Colonic mucosa (tissue), 4 donors: ENCODE results near the gene MSRB1. TPM values are rescaled to one million over a fixed set of nuclear protein-coding genes. Genes with fewer than 3 reads are reported as not detected.

Source experiments
- DNase-seq: peaks from one replicate; pipeline ENCODE4 v3.0.0-alpha.2; 2020
- H3K27ac ChIP-seq: fragments of 200-600 bp; one replicate; pipeline ENCODE4 v1.8.0; 2021
- H3K27me3 ChIP-seq: fragments of 200-600 bp; one replicate; pipeline ENCODE4 v1.8.0; 2021
- H3K36me3 ChIP-seq: fragments of 200-600 bp; one replicate; pipeline ENCODE4 v1.8.0; 2021
- H3K4me1 ChIP-seq: fragments of 200-600 bp; one replicate; pipeline ENCODE4 v1.8.0; 2021; ENCODE audit warnings: mild to moderate bottlenecking
- H3K4me3 ChIP-seq: fragments of 200-600 bp; one replicate; pipeline ENCODE4 v1.8.0; 2021
- H3K9ac ChIP-seq, 2 donors: one replicate each; pipeline ENCODE4 v1.7.0; 2013; ENCODE audit warnings: control low read depth in 2 of 2, low read depth in 2 of 2, low read length in 2 of 2
- H3K9me3 ChIP-seq: fragments of 200-600 bp; one replicate; pipeline ENCODE4 v1.8.0; 2021
- intact Hi-C: fragments of 100-400 bp; cut with DNase I; formaldehyde crosslinking; loops from one replicate; pipeline ENCODE4 v1.14.1; 2022
- total RNA-seq, 2 donors: library from RNA; stranded (reverse); fragmentation: NEBNext Ultra II Directional in 1 of 2; extraction: Animal tissue kit (Norgen Biotek cat#: 25700) in 1 of 2; gene quantifications; one replicate each; pipeline ENCODE4 v1.2.1, GENCODE V29; 2021
- TF ChIP-seq, protein P1 (sequence below): fragments of 200-600 bp; IDR thresholded peaks from one replicate; pipeline ENCODE4 v1.8.0; 2022; ENCODE audit warnings: antibody characterized with exemption, mild to moderate bottlenecking
- donor health status: healthy.
- donor health status: DM: no; HTN: no; CAD: no.
- donor health status: DM: no; HTN: no; CAD: no.

MSRB1 gene
- total RNA-seq, 2 donors from 2014 or later, result 33.0 to 61.2 TPM

DNA sequence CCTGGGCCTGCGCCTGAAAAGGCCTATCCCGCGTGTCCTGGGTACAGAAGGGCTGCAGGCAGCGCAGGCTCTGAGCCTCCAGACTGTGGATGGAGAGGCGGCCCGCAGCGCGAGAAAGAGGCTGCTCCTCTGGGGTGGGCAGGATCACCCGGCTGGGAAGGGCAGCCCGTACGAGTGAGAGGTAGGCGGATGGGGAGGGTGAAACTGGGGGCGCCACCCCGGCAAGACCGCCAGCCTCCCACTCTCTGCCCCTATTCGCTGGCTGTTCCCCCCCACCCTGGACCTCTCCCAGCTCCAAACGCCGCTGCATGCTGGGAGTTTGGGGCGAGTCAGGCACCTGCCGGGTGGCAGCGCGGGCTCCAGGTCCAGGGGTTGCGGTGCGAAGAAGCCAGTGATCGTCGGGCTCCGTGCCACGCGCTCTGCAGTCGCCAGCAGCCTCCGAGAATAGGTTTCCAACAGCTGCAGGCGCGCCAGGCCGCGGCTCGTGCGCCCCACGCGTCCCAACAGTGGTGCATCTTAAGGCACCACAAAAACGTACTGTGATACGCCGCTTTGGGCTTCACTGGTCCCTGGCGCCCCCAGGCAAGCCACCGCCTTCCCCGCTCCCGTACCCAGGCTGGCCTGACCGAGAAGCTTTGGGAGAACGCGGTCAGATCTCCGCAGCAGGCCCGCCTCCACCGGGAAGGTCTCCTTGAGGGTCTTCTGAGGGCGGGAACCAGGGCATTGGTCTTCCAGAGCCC lies 37.2 kb upstream of the MSRB1 start:
- Histone ChIP-seq H3K9me3 (no peaks in the 10 kb centered on the region), H3K9ac (peak overlapping the region; percentile 71 to 81), H3K36me3 (peaks cover 11% of the 10 kb centered on the region), H3K4me1 (peaks cover 17% of the 10 kb centered on the region), H3K4me3 (peak overlapping the region; percentile 39), H3K27ac (peak overlapping the region; percentile 93), H3K27me3 (peaks cover 8% of the 10 kb centered on the region)
- TF ChIP-seq, protein P1, sequence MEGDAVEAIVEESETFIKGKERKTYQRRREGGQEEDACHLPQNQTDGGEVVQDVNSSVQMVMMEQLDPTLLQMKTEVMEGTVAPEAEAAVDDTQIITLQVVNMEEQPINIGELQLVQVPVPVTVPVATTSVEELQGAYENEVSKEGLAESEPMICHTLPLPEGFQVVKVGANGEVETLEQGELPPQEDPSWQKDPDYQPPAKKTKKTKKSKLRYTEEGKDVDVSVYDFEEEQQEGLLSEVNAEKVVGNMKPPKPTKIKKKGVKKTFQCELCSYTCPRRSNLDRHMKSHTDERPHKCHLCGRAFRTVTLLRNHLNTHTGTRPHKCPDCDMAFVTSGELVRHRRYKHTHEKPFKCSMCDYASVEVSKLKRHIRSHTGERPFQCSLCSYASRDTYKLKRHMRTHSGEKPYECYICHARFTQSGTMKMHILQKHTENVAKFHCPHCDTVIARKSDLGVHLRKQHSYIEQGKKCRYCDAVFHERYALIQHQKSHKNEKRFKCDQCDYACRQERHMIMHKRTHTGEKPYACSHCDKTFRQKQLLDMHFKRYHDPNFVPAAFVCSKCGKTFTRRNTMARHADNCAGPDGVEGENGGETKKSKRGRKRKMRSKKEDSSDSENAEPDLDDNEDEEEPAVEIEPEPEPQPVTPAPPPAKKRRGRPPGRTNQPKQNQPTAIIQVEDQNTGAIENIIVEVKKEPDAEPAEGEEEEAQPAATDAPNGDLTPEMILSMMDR, result no peak
- DNase-seq, result peak; percentile 60
- intact Hi-C loops, result no loop called here

DNA sequence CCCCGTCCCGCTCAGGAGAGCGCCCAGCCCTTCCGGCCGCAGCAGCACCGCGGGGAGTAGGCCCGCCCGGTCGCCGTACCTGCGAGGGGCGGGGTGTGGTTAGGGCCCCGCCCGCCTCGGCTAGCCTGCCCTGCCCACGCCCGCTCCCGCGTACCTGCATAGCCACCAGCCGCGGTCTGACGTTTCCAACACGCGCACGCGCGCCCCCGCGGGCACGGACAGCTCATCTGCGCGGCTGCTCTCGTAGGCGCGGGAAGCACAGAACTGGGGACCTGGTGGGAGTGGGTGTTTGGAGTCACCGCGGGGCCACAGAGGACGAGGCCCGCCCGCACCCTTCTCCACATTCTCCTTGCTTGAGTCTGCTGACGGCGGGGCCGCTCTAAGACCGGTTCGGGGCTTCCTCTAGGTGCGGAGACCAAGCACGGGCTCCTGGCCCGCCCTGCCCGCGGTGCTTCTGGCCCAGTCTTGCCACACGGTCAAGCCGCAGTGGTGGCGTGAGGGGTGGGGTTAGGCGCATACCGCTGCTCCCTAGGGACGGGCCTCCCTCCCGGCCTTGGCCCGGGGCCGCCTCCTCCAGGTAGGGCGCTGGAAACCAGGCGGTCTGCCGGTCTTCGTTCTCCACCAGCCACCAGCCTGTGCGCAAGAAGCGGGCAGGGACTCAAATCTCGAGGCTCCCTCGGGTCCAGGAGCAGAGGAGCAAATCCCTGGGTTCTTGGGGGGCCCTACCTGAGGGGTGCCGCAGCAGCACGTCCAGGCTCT lies 36.5 kb upstream of the MSRB1 start:
- Histone ChIP-seq H3K4me3 (peak overlapping the region; percentile 39), H3K36me3 (peaks cover 14% of the 10 kb centered on the region), H3K9me3 (no peaks in the 10 kb centered on the region), H3K9ac (peak overlapping the region; percentile 72 to 81), H3K27ac (peak overlapping the region; percentile 93), H3K27me3 (peaks cover 8% of the 10 kb centered on the region), H3K4me1 (peaks cover 11% of the 10 kb centered on the region)
- peak; percentile 92 for DNase-seq
- TF ChIP-seq, protein P1, result no peak
- intact Hi-C loops, result no loop called here

DNA sequence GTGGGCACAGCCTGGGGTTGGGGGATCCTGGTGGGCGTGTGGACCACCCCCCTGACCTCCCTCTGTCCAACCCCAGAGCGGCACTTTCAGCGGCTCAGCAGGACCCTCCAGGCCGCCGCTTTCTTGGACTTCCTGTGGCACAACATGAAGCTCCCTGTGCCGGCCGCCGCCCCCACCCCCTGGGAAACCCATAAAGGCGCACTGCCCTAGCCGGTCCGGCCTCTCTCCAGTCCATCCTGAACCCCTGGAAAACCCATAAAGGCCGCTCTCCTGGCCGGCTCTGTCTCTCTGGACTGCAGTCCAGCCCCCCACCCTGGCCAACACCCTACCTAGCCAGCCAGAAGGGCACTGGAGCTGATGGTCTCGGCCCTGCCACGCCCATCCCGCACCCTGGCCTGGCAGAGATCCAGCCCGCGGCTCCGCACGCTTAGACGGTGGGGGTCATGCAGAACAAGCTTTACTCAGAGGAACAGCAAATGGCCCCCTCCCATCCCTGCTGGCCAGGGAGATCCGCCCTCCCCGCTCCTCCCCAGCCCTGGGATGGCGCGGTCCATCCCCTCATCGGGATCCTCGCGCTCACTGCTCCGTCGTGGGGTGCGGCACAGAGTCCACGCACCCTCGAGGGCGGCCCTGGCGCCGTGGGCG lies 35.6 kb upstream of the MSRB1 start:
- TF ChIP-seq, protein P1, result no peak
- Histone ChIP-seq H3K36me3 (peaks cover 14% of the 10 kb centered on the region), H3K27me3 (peaks cover 8% of the 10 kb centered on the region), H3K9me3 (no peaks in the 10 kb centered on the region), H3K4me3 (peak overlapping the region; percentile 39), H3K9ac (peak overlapping the region; percentile 31 to 72), H3K27ac (peak overlapping the region; percentile 93), H3K4me1 (peaks cover 10% of the 10 kb centered on the region)
- intact Hi-C loops, result no loop called here
- DNase-seq, result no peak

DNA sequence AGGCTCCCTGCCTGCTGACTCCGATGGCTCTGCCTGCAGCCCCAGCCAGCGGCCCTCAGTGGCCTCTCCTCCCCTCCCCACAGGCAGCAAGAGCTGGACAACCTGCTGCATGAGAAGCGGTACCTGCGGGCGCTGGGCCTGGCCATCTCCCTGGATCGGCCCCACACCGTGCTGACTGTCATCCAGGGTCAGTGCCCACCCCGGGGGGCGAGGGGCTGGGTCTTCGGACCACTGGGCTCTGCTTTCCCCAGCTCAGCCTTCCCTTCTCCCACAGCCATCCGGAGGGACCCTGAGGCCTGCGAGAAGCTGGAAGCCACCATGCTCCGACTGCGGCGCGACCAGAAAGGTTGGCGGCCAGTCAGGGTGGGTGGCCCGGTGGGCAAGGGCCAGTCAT lies 34.9 kb upstream of the MSRB1 start:
- intact Hi-C loops, result no loop called here

More for the DNA sequence above, 34.9 kb upstream of the MSRB1 start:
- Histone ChIP-seq H3K9ac (no peak overlapping the region), H3K4me1 (peaks cover 6% of the 10 kb centered on the region), H3K36me3 (peaks cover 14% of the 10 kb centered on the region), H3K4me3 (no peak overlapping the region), H3K9me3 (no peaks in the 10 kb centered on the region), H3K27me3 (peaks cover 8% of the 10 kb centered on the region), H3K27ac (no peak overlapping the region)
- no peak for DNase-seq
- TF ChIP-seq, protein P1, result no peak
